Measurements from ENCODE around the gene HMGN2.

The HMGN2 gene

GRCh38 chr1:26472320-26472900 is at the start of gene HMGN2:
Gene HMGN2, plus strand, starts transcription at chr1:26472440. Its CDS starts 173 bp downstream, at chr1:26472613.
- DNase-seq: peak; percentile 96

- DNase-seq: no peak
Measured at GRCh38 chr1:26429721-26430120, 42.5 kb upstream of the HMGN2 start.

- DNase-seq: peak; percentile 99
Measured at GRCh38 chr1:26431979-26432695, 40.1 kb upstream of the HMGN2 start, which contains the start of gene DHDDS. Gene DHDDS, plus strand, starts transcription at chr1:26432321. Its CDS starts 625 bp downstream, at chr1:26432946.

- no peak for DNase-seq
Measured at GRCh38 chr1:26432793-26433192, 39.4 kb upstream of the HMGN2 start.

GRCh38 chr1:26434161-26434752 is 38.0 kb upstream of the HMGN2 start:
- DNase-seq: no peak

GRCh38 chr1:26438041-26438440 is 34.2 kb upstream of the HMGN2 start:
- DNase-seq: no peak

GRCh38 chr1:26440259-26440658 is 32.0 kb upstream of the HMGN2 start:
- DNase-seq: no peak

GRCh38 chr1:26449868-26450267 is 22.4 kb upstream of the HMGN2 start:
- DNase-seq: no peak

- no peak for DNase-seq
Measured at GRCh38 chr1:26450908-26451307, 21.3 kb upstream of the HMGN2 start.

GRCh38 chr1:26452459-26453183 is 19.6 kb upstream of the HMGN2 start:
- no peak for DNase-seq

GRCh38 chr1:26459148-26459547 is 13.1 kb upstream of the HMGN2 start:
- no peak for DNase-seq

GRCh38 chr1:26459573-26460031 is 12.6 kb upstream of the HMGN2 start:
- no peak for DNase-seq

GRCh38 chr1:26468911-26469310 is 3.3 kb upstream of the HMGN2 start:
- DNase-seq: no peak

- DNase-seq: no peak
Measured at GRCh38 chr1:26469558-26469957, 2.7 kb upstream of the HMGN2 start.

- DNase-seq: no peak
Measured at GRCh38 chr1:26470878-26471497, 1.3 kb upstream of the HMGN2 start.

- peak; percentile 36 for DNase-seq
Measured at GRCh38 chr1:26471498-26472319, 531 bp upstream of the HMGN2 start.

- DNase-seq: peak; percentile 98
Measured at GRCh38 chr1:26472901-26473845, 933 bp downstream of the HMGN2 start.

GRCh38 chr1:26474818-26475217 is 2.6 kb downstream of the HMGN2 start:
- DNase-seq: no peak

GRCh38 chr1:26475989-26476388 is 3.7 kb downstream of the HMGN2 start:
- no peak for DNase-seq

- no peak for DNase-seq
Measured at GRCh38 chr1:26476958-26477357, 4.7 kb downstream of the HMGN2 start.

Measured in midbrain (tissue), 1 donor.